GM12864 (cell line): ENCODE results near the gene CHKB.

Source experiments
- DNase-seq: peaks from one replicate; pipeline ENCODE4 v3.0.0-alpha.2; 2011; ENCODE audit warnings: low read depth
- H3K4me3 ChIP-seq: 2 replicates; pipeline ENCODE4 v1.5.1; 2011; ENCODE audit warnings: mild to moderate bottlenecking, low read depth, low read length, control low read depth
- CTCF ChIP-seq: IDR thresholded peaks from 2 replicates; pipeline ENCODE4 v1.5.1; 2011; ENCODE audit warnings: low read depth, mild to moderate bottlenecking, moderate library complexity, low read length, control low read depth, inconsistent platforms; ENCODE audit errors: missing control alignments

Gene CHKB

GRCh38 chr22:50531546-50531961 lies 51.1 kb downstream of the CHKB start:
- H3K4me3 ChIP-seq: peak overlapping the region; percentile 63
- no peak for TF ChIP-seq CTCF
- no peak for DNase-seq

- DNase-seq: no peak
- TF ChIP-seq CTCF: no peak
- peak overlapping the region; percentile 63 for H3K4me3 ChIP-seq
Observed at GRCh38 chr22:50530877-50531545, 51.6 kb downstream of the CHKB start.

- DNase-seq: no peak
- H3K4me3 ChIP-seq: peak overlapping the region; percentile 63
- TF ChIP-seq CTCF: no peak
Observed at GRCh38 chr22:50530580-50530876, 52.1 kb downstream of the CHKB start.

- no peak for DNase-seq
- H3K4me3 ChIP-seq: peak within 1 kb of the TSS; percentile 63
- TF ChIP-seq CTCF: no peak
Observed at GRCh38 chr22:50529897-50530579, 52.6 kb downstream of the CHKB start, which contains the start of gene TYMP. Gene TYMP, minus strand, starts transcription at chr22:50530012. Its CDS starts 303 bp downstream, at chr22:50529709.

- H3K4me3 ChIP-seq: peak overlapping the region; percentile 63
- TF ChIP-seq CTCF: no peak
- DNase-seq: no peak
Observed at GRCh38 chr22:50529416-50529896, 53.2 kb downstream of the CHKB start.
